Measurements from ENCODE around the gene C13orf42. TPM values are rescaled to one million over a fixed set of nuclear protein-coding genes. Genes with fewer than 3 reads are reported as not detected.

The C13orf42 gene
- total RNA-seq, 1 experiment from 2014 or later: not detected

- BruUV-seq (replicated peaks): no TSS peak
- H3K9ac ChIP-seq (ENCODE audit: low read length): no peak overlapping the region
- intact Hi-C loops (cut with micrococcal nuclease): no loop called here
- no peaks in the 10 kb centered on the region for H4K20me1 ChIP-seq (ENCODE audit: insufficient read depth)
- DNase-seq (ENCODE audit: low read depth, low spot score) (no peak), ATAC-seq (no peak)
- H3K79me2 ChIP-seq (ENCODE audit: insufficient read depth, low read length): no peaks in the 10 kb centered on the region
- no peaks in the 10 kb centered on the region for H3K9me2 ChIP-seq (ENCODE audit: insufficient read depth)
- H3K36me3 ChIP-seq (ENCODE audit: control insufficient read depth in 1 of 2, insufficient read depth in 2 of 2, low read length in 2 of 2): no peaks in the 10 kb centered on the region
- no peak overlapping the region for H3K27ac ChIP-seq (ENCODE audit: low read depth, low read length)
- H2AFZ ChIP-seq (ENCODE audit: low read depth, low read length, poor library complexity, severe bottlenecking): no peak overlapping the region
- CTCF ChIA-PET: interaction anchor here (1.3 kb wide), 1 partner anchor 245 kb away, joined by 3 read pairs; no protein-coding TSS in a partner anchor
- TF ChIP-seq MAX (IDR thresholded peaks at IDR 0.05) (no peak), SIN3A (IDR thresholded peaks at IDR 0.05; ENCODE audit: low read depth) (no peak), JUND (IDR thresholded peaks at IDR 0.05) (no peak), ZFX (IDR thresholded peaks at IDR 0.05) (no peak), POLR2AphosphoS5 (IDR thresholded peaks at IDR 0.05; ENCODE audit: low read depth, low read length) (no peak), ZNF274 (IDR thresholded peaks at IDR 0.05; ENCODE audit: low read depth, low read length) (no peak), CEBPB (IDR thresholded peaks at IDR 0.05; ENCODE audit: low read depth) (no peak), ELF1 (IDR thresholded peaks at IDR 0.05; ENCODE audit: borderline replicate concordance, low read depth) (no peak), POLR2A (IDR thresholded peaks at IDR 0.05; ENCODE audit: borderline replicate concordance, extremely low read depth, insufficient read depth, insufficient read length) (no peak), EZH2 (IDR thresholded peaks at IDR 0.05) (no peak), CBX3 (IDR thresholded peaks at IDR 0.05; ENCODE audit: low read depth) (no peak), FOSL1 (IDR thresholded peaks at IDR 0.05; ENCODE audit: low read depth) (no peak), SRF (IDR thresholded peaks at IDR 0.05; ENCODE audit: low read depth) (no peak), TCF7L2 (IDR thresholded peaks at IDR 0.05; ENCODE audit: borderline replicate concordance, extremely low read depth, insufficient read depth, insufficient read length) (no peak), EZH2phosphoT487 (IDR thresholded peaks at IDR 0.05; ENCODE audit: borderline replicate concordance) (no peak)
- TF ChIP-seq, protein P1, sequence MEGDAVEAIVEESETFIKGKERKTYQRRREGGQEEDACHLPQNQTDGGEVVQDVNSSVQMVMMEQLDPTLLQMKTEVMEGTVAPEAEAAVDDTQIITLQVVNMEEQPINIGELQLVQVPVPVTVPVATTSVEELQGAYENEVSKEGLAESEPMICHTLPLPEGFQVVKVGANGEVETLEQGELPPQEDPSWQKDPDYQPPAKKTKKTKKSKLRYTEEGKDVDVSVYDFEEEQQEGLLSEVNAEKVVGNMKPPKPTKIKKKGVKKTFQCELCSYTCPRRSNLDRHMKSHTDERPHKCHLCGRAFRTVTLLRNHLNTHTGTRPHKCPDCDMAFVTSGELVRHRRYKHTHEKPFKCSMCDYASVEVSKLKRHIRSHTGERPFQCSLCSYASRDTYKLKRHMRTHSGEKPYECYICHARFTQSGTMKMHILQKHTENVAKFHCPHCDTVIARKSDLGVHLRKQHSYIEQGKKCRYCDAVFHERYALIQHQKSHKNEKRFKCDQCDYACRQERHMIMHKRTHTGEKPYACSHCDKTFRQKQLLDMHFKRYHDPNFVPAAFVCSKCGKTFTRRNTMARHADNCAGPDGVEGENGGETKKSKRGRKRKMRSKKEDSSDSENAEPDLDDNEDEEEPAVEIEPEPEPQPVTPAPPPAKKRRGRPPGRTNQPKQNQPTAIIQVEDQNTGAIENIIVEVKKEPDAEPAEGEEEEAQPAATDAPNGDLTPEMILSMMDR (IDR thresholded peaks at IDR 0.05 in 2 of 3, conservative IDR thresholded peaks at IDR 0.05 in 1 of 3; ENCODE audit: borderline replicate concordance in 1 of 3, insufficient read depth in 1 of 3, low read depth in 2 of 3, low read length in 2 of 3): no peak
- TF ChIP-seq, protein P2, sequence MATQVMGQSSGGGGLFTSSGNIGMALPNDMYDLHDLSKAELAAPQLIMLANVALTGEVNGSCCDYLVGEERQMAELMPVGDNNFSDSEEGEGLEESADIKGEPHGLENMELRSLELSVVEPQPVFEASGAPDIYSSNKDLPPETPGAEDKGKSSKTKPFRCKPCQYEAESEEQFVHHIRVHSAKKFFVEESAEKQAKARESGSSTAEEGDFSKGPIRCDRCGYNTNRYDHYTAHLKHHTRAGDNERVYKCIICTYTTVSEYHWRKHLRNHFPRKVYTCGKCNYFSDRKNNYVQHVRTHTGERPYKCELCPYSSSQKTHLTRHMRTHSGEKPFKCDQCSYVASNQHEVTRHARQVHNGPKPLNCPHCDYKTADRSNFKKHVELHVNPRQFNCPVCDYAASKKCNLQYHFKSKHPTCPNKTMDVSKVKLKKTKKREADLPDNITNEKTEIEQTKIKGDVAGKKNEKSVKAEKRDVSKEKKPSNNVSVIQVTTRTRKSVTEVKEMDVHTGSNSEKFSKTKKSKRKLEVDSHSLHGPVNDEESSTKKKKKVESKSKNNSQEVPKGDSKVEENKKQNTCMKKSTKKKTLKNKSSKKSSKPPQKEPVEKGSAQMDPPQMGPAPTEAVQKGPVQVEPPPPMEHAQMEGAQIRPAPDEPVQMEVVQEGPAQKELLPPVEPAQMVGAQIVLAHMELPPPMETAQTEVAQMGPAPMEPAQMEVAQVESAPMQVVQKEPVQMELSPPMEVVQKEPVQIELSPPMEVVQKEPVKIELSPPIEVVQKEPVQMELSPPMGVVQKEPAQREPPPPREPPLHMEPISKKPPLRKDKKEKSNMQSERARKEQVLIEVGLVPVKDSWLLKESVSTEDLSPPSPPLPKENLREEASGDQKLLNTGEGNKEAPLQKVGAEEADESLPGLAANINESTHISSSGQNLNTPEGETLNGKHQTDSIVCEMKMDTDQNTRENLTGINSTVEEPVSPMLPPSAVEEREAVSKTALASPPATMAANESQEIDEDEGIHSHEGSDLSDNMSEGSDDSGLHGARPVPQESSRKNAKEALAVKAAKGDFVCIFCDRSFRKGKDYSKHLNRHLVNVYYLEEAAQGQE (IDR thresholded peaks at IDR 0.05; ENCODE audit: low read depth): no peak
- TF ChIP-seq, protein P3, sequence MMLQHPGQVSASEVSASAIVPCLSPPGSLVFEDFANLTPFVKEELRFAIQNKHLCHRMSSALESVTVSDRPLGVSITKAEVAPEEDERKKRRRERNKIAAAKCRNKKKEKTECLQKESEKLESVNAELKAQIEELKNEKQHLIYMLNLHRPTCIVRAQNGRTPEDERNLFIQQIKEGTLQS (IDR thresholded peaks at IDR 0.05): no peak
- TF ChIP-seq, protein P4, sequence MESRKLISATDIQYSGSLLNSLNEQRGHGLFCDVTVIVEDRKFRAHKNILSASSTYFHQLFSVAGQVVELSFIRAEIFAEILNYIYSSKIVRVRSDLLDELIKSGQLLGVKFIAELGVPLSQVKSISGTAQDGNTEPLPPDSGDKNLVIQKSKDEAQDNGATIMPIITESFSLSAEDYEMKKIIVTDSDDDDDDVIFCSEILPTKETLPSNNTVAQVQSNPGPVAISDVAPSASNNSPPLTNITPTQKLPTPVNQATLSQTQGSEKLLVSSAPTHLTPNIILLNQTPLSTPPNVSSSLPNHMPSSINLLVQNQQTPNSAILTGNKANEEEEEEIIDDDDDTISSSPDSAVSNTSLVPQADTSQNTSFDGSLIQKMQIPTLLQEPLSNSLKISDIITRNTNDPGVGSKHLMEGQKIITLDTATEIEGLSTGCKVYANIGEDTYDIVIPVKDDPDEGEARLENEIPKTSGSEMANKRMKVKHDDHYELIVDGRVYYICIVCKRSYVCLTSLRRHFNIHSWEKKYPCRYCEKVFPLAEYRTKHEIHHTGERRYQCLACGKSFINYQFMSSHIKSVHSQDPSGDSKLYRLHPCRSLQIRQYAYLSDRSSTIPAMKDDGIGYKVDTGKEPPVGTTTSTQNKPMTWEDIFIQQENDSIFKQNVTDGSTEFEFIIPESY (IDR thresholded peaks at IDR 0.05; ENCODE audit: extremely low read depth, insufficient replicate concordance, low read length): no peak
- no peak overlapping the region for H3K4me3 ChIP-seq (replicated peaks in 1 of 2; ENCODE audit: low read depth in 1 of 2, low read length in 2 of 2)
- H3K9me3 ChIP-seq (ENCODE audit: control insufficient read depth in 1 of 2, insufficient read depth in 1 of 2, low read depth in 1 of 2, low read length in 2 of 2): no peaks in the 10 kb centered on the region
- POLR2A ChIA-PET: no interaction called here
- no peaks in the 10 kb centered on the region for H3K4me1 ChIP-seq (ENCODE audit: control insufficient read depth in 1 of 2, insufficient read depth in 2 of 2, low read length in 2 of 2)
- no peak overlapping the region for H3K4me2 ChIP-seq (ENCODE audit: low read length)
- RAD21 ChIA-PET (ENCODE audit: low non-redundant PET in 1 of 2, low total read pairs in 2 of 2, uncharacterized antibody in 2 of 2, unreplicated experiment in 2 of 2): no interaction called here
- no peaks in the 10 kb centered on the region for H3K27me3 ChIP-seq (ENCODE audit: insufficient read depth, low read length)
These were observed 69.4 kb downstream of the C13orf42 start for GRCh38 chr13:51041710-51042109.
